IMR-90 (cell line): ENCODE data around the gene ADGRD1. TPM values are rescaled to one million over a fixed set of nuclear protein-coding genes. Genes with fewer than 3 reads are reported as not detected.
"Not testable (repeated sequence)": the region's sequence is repeated elsewhere in the genome, so short reads cannot be mapped to it uniquely, and the experiment has no call there.

Source experiments
- ATAC-seq: fragments of 200-7000 bp; cut with Tn5 transposase; 2 replicates; pipeline ENCODE4 v1.9.1; 2020; ENCODE audit warnings: low read depth, mild to moderate bottlenecking, moderate library complexity
- BruUV-seq: library from RNA; stranded (reverse); fragments of 400-500 nt; replicated peaks from 2 replicates; lab custom pipeline; 2021; lab: Mats Ljungman, UMichigan
- CTCF ChIA-PET: fragments of 300-600 bp; formaldehyde crosslinking; extraction: SDS; loops from one replicate; lab custom pipeline; 2021; ENCODE audit warnings: antibody characterized with exemption; lab: Yijun Ruan, JAX
- POLR2A ChIA-PET: fragments of 300-600 bp; sonication (Branson Sonifier 250); formaldehyde crosslinking; loops from one replicate; lab custom pipeline; 2022; ENCODE audit warnings: antibody characterized with exemption; ENCODE audit not compliant: unreplicated experiment; lab: Charles Lee
- DNase-seq: peaks from one replicate; pipeline ENCODE4 v3.0.0; 2013
- H2AFZ ChIP-seq: replicated peaks from 2 replicates; pipeline ENCODE3; 2013; ENCODE audit warnings: low read length, mild to moderate bottlenecking; ENCODE audit not compliant: poor library complexity
- H2AK5ac ChIP-seq: 2 replicates; pipeline ENCODE4 v1.6.1; 2013; ENCODE audit warnings: low read depth, low read length, inconsistent platforms
- H2AK9ac ChIP-seq: replicated peaks from 2 replicates; pipeline ENCODE3; 2013; ENCODE audit warnings: mild to moderate bottlenecking, low read depth, low read length, moderate library complexity; ENCODE audit not compliant: poor library complexity
- H2BK120ac ChIP-seq: 2 replicates; pipeline ENCODE4 v1.6.1; 2013; ENCODE audit warnings: low read depth, low read length, inconsistent platforms
- H2BK15ac ChIP-seq: 3 replicates; pipeline ENCODE4 v1.6.1; 2013; ENCODE audit warnings: low read depth, low read length, inconsistent platforms
- H2BK20ac ChIP-seq: 2 replicates; pipeline ENCODE4 v1.6.1; 2013; ENCODE audit warnings: low read depth, mild to moderate bottlenecking, inconsistent platforms, low read length, moderate library complexity
- H2BK5ac ChIP-seq: 2 replicates; pipeline ENCODE4 v1.6.1; 2013; ENCODE audit warnings: mild to moderate bottlenecking, low read depth, low read length, inconsistent platforms; ENCODE audit not compliant: poor library complexity, severe bottlenecking
- H3K14ac ChIP-seq: replicated peaks from 2 replicates; pipeline ENCODE4 v1.6.1; 2013; ENCODE audit warnings: low read depth, low read length, inconsistent platforms
- H3K18ac ChIP-seq: 2 replicates; pipeline ENCODE4 v1.6.1; 2013; ENCODE audit warnings: low read depth, low read length, control low read depth
- H3K23ac ChIP-seq: 2 replicates; pipeline ENCODE4 v1.6.1; 2013; ENCODE audit warnings: low read depth, low read length, inconsistent platforms
- H3K27ac ChIP-seq: 2 replicates; pipeline ENCODE4 v1.5.1; 2013; ENCODE audit warnings: mild to moderate bottlenecking, control low read depth, low read length; ENCODE audit not compliant: insufficient read depth
- H3K27me3 ChIP-seq: 2 replicates; pipeline ENCODE4 v1.6.1; 2013; ENCODE audit warnings: low read length; ENCODE audit not compliant: control insufficient read depth, insufficient read depth
- H3K36me3 ChIP-seq: 2 replicates; pipeline ENCODE4 v1.6.1; 2013; ENCODE audit warnings: low read length, mixed read lengths; ENCODE audit not compliant: control insufficient read depth, insufficient read depth
- H3K4ac ChIP-seq: 2 replicates; pipeline ENCODE4 v1.6.1; 2013; ENCODE audit warnings: low read depth, low read length, inconsistent platforms
- H3K4me1 ChIP-seq: 2 replicates; pipeline ENCODE4 v1.6.1; 2013; ENCODE audit warnings: low read length, mixed read lengths; ENCODE audit not compliant: control insufficient read depth, insufficient read depth
- H3K4me2 ChIP-seq: 2 replicates; pipeline ENCODE4 v1.6.1; 2013; ENCODE audit warnings: low read depth, mild to moderate bottlenecking, control low read depth, low read length, moderate library complexity
- H3K4me3 ChIP-seq: 2 replicates; pipeline ENCODE4 v1.5.1; 2013; ENCODE audit warnings: low read depth, mild to moderate bottlenecking, control low read depth, low read length, moderate library complexity; ENCODE audit not compliant: insufficient read depth
- H3K56ac ChIP-seq: 2 replicates; pipeline ENCODE4 v1.6.1; 2013; ENCODE audit warnings: low read length, inconsistent platforms; ENCODE audit not compliant: insufficient read depth; ENCODE audit errors: extremely low read depth
- H3K79me1 ChIP-seq, 2 experiments: 2 replicates each; pipeline ENCODE4 v1.6.1; 2013; ENCODE audit warnings: low read length in 2 of 2, inconsistent platforms in 1 of 2, low read depth in 1 of 2
- H3K9ac ChIP-seq: 2 replicates; pipeline ENCODE4 v1.6.1; 2013; ENCODE audit warnings: low read depth, low read length, control low read depth
- H3K9me1 ChIP-seq: 2 replicates; pipeline ENCODE4 v1.6.1; 2013; ENCODE audit warnings: low read length, inconsistent platforms; ENCODE audit not compliant: insufficient read depth
- H3K9me3 ChIP-seq: 2 replicates; pipeline ENCODE4 v1.6.1; 2013; ENCODE audit warnings: low read length; ENCODE audit not compliant: control insufficient read depth, insufficient read depth
- H4K20me1 ChIP-seq: 2 replicates; pipeline ENCODE4 v1.6.1; 2013; ENCODE audit warnings: low read length, inconsistent platforms; ENCODE audit not compliant: insufficient read depth
- H4K5ac ChIP-seq: 2 replicates; pipeline ENCODE4 v1.6.1; 2013; ENCODE audit warnings: mild to moderate bottlenecking, low read depth, low read length, control low read depth
- H4K8ac ChIP-seq, 2 experiments: 2 replicates each; pipeline ENCODE4 v1.6.1; 2013; ENCODE audit warnings: low read depth in 2 of 2, low read length in 2 of 2, control low read depth in 1 of 2, inconsistent platforms in 1 of 2
- H4K91ac ChIP-seq: 2 replicates; pipeline ENCODE4 v1.6.1; 2013; ENCODE audit warnings: low read depth, low read length, inconsistent platforms; ENCODE audit not compliant: insufficient read depth
- WGBS, 2 experiments: methylation state at CpG; one replicate each; pipeline versions ENCODE4 v1.1.5 to v1.1.7; 2013; ENCODE audit warnings: missing lambda C conversion rate in 2 of 2; ENCODE audit not compliant: insufficient read length in 1 of 2; ENCODE audit errors: extremely low coverage in 2 of 2; 5-methylcytosine and 5-hydroxymethylcytosine counted together
- dilution Hi-C: fragments of 300-500 bp; cut with HindIII; formaldehyde crosslinking; loops from one replicate; pipeline ENCODE4 v1.14.3; 2018; ENCODE audit warnings: low sequenced_read_pairs; ENCODE audit not compliant: unreplicated experiment
- in situ Hi-C: fragments of 300-500 bp; cut with MboI; formaldehyde crosslinking; loops from 3 replicates; pipeline ENCODE4 v1.14.3; 2019; ENCODE audit warnings: low sequenced_read_pairs, inconsistent platforms, mixed read lengths
- intact Hi-C: fragments of 100-400 bp; cut with micrococcal nuclease; formaldehyde crosslinking; loops from 2 replicates; pipeline ENCODE4 v1.10.0; 2022
- polyA plus RNA-seq, 3 experiments: library from polyadenylated mRNA; depleted of rRNA; stranded (reverse); fragments of >200 nt; gene quantifications; 2 replicates each; pipeline ENCODE4 v1.2.3, GENCODE V29; 2012; ENCODE audit warnings: low replicate concordance in 1 of 3
- total RNA-seq: library from RNA; depleted of rRNA; stranded (reverse); fragments of >200 nt; gene quantifications from 2 replicates; pipeline ENCODE4 v1.2.3, GENCODE V29; 2012

Gene ADGRD1
- total and polyA plus RNA-seq, 2 of the 4 experiments (the other 2 are of a cell fraction): not detected

DNA sequence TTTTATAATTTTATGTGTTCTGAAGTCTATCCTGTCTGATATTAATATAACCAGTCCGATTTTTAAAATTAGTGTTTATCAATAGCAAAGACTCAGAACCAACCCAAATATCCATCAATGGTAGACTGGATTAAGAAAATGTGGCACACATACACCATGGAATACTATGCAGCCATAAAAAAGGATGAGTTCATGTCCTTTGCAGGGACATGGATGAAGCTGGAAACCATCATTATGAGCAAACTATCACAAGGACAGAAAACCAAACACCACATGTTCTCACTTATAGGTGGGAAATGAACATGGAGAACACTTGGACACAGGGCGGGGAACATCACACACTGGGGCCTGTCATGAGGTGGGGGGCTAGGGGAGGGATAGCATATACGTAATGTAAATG lies 16.2 kb upstream of the ADGRD1 start:
- ATAC-seq, DNase-seq, H3K4me3 ChIP-seq, H2BK15ac ChIP-seq, H2BK20ac ChIP-seq, intact Hi-C loops, H3K27me3 ChIP-seq, in situ Hi-C loops, H4K5ac ChIP-seq, H3K18ac ChIP-seq, H3K56ac ChIP-seq, H3K9ac ChIP-seq, H3K9me3 ChIP-seq, H3K27ac ChIP-seq, POLR2A ChIA-PET, H2AK9ac ChIP-seq, H3K36me3 ChIP-seq, H3K4ac ChIP-seq, H3K4me1 ChIP-seq, H4K20me1 ChIP-seq, H3K9me1 ChIP-seq, H3K4me2 ChIP-seq, dilution Hi-C loops, BruUV-seq, H3K23ac ChIP-seq, H4K91ac ChIP-seq, H3K14ac ChIP-seq, H2BK5ac ChIP-seq, H2BK120ac ChIP-seq, CTCF ChIA-PET, H2AK5ac ChIP-seq, H4K8ac ChIP-seq, H2AFZ ChIP-seq, H3K79me1 ChIP-seq: not testable (repeated sequence)
- WGBS, 2 experiments: no CpG with 5 or more reads among the region's 3 CpGs
